HCT116 (cell line): Measurements from ENCODE around the gene THSD4. TPM values are rescaled to one million over a fixed set of nuclear protein-coding genes. Genes with fewer than 3 reads are reported as not detected.

Source experiments
- ATAC-seq: fragments of 200-7000 bp; cut with Tn5 transposase; 2 replicates; pipeline ENCODE4 v1.9.1; 2020; ENCODE audit warnings: mild to moderate bottlenecking, moderate library complexity
- BruUV-seq: library from RNA; stranded (reverse); fragments of 400-500 nt; replicated peaks from 2 replicates; lab custom pipeline; 2021; lab: Mats Ljungman, UMichigan
- CTCF ChIA-PET: fragments of 300-600 bp; sonication (Branson Sonifier 250); formaldehyde crosslinking; loops from one replicate; lab custom pipeline; 2021; ENCODE audit warnings: antibody characterized with exemption; lab: Charles Lee
- POLR2A ChIA-PET: fragments of 300-600, 350-600 bp; sonication (Branson Sonifier 250); formaldehyde crosslinking; loops from one replicate; lab custom pipeline; 2021; ENCODE audit warnings: antibody characterized with exemption; lab: Charles Lee
- RAD21 ChIA-PET, 2 experiments: fragments of 300-600 bp; sonication (Branson Sonifier 250); formaldehyde crosslinking; loops; one replicate each; lab custom pipeline; 2023; ENCODE audit warnings: low total read pairs in 2 of 2; ENCODE audit not compliant: uncharacterized antibody in 2 of 2, unreplicated experiment in 2 of 2, low non-redundant PET in 1 of 2; lab: Charles Lee
- DNase-seq: peaks from one replicate; pipeline ENCODE4 v3.0.0-alpha.2; 2010; ENCODE audit warnings: low read depth, low spot score
- H2AFZ ChIP-seq: fragments of 200-600 bp; shearing (Covaris generic), sonication (generic); 2 replicates; pipeline ENCODE4 v1.6.1; 2017; ENCODE audit warnings: low read depth, mixed run types, mixed read lengths, antibody characterized with exemption, low read length; ENCODE audit not compliant: poor library complexity, severe bottlenecking
- H3K27ac ChIP-seq: 2 replicates; pipeline ENCODE4 v1.5.1; 2012; ENCODE audit warnings: low read depth, low read length
- H3K27me3 ChIP-seq: fragments of 200-600 bp; sonication (generic); 2 replicates; pipeline ENCODE4 v1.6.1; 2016; ENCODE audit warnings: mixed run types, low read length, mixed read lengths; ENCODE audit not compliant: insufficient read depth
- H3K36me3 ChIP-seq, 2 experiments: fragments of 200-500 bp in 1 of 2; fragments of 200-600 bp in 1 of 2; sonication (Bioruptor generic) in 1 of 2; sonication (generic) in 1 of 2; 2 replicates each; pipeline versions ENCODE4 v1.5.1 to v1.6.1; 2014 to 2016; ENCODE audit warnings: low read length in 2 of 2, inconsistent platforms in 1 of 2, mixed read lengths in 1 of 2, mixed run types in 1 of 2; ENCODE audit not compliant: insufficient read depth in 2 of 2, control insufficient read depth in 1 of 2
- H3K4me1 ChIP-seq, 2 experiments: fragments of 200-600 bp in 1 of 2; sonication (generic) in 1 of 2; 2 replicates each; pipeline versions ENCODE4 v1.5.1 to v1.6.1; 2012 to 2017; ENCODE audit warnings: low read length in 2 of 2, inconsistent platforms in 1 of 2, mild to moderate bottlenecking in 1 of 2, mixed read lengths in 1 of 2, mixed run types in 1 of 2, moderate library complexity in 1 of 2; ENCODE audit not compliant: insufficient read depth in 2 of 2, control insufficient read depth in 1 of 2
- H3K4me2 ChIP-seq: fragments of 200-600 bp; sonication (generic); 2 replicates; pipeline ENCODE4 v1.6.1; 2017; ENCODE audit warnings: mixed run types, low read length, mixed read lengths
- H3K4me3 ChIP-seq, 2 experiments: fragments of 200-600 bp in 1 of 2; sonication (generic) in 1 of 2; replicated peaks in 1 of 2; 2 replicates each; pipeline ENCODE4 v1.5.1; 2011 to 2016; ENCODE audit warnings: low read length in 2 of 2, control low read depth in 1 of 2, low read depth in 1 of 2, mild to moderate bottlenecking in 1 of 2, mixed read lengths in 1 of 2, mixed run types in 1 of 2
- H3K79me2 ChIP-seq: fragments of 200-600 bp; sonication (generic); 2 replicates; pipeline ENCODE4 v1.6.1; 2017; ENCODE audit warnings: mild to moderate bottlenecking, mixed run types, low read length, moderate library complexity, mixed read lengths; ENCODE audit not compliant: insufficient read depth
- H3K9ac ChIP-seq: fragments of 200-600 bp; sonication (generic); 2 replicates; pipeline ENCODE4 v1.6.1; 2016; ENCODE audit warnings: low read length, mixed read lengths
- H3K9me2 ChIP-seq: fragments of 200-600 bp; sonication (generic), shearing (Covaris generic); 2 replicates; pipeline ENCODE4 v1.6.1; 2017; ENCODE audit warnings: mixed run types, mild to moderate bottlenecking, moderate library complexity; ENCODE audit not compliant: insufficient read depth
- H3K9me3 ChIP-seq, 2 experiments: fragments of 200-500 bp in 1 of 2; fragments of 200-600 bp in 1 of 2; sonication (Bioruptor generic) in 1 of 2; sonication (generic) in 1 of 2; 2 replicates each; pipeline ENCODE4 v1.6.1; 2014 to 2017; ENCODE audit warnings: low read length in 2 of 2, mixed read lengths in 2 of 2, inconsistent platforms in 1 of 2, low read depth in 1 of 2, mild to moderate bottlenecking in 1 of 2, mixed run types in 1 of 2, moderate library complexity in 1 of 2; ENCODE audit not compliant: control insufficient read depth in 1 of 2, insufficient read depth in 1 of 2
- H4K20me1 ChIP-seq: fragments of 200-600 bp; sonication (generic), shearing (Covaris generic); 2 replicates; pipeline ENCODE4 v1.6.1; 2017; ENCODE audit warnings: mixed run types, mild to moderate bottlenecking, moderate library complexity; ENCODE audit not compliant: insufficient read depth
- CEBPB ChIP-seq: IDR thresholded peaks from 2 replicates; pipeline ENCODE4 v1.6.1; 2012; ENCODE audit warnings: low read depth
- EGR1 ChIP-seq: IDR thresholded peaks from 2 replicates; pipeline ENCODE4 v1.6.1; 2012; ENCODE audit warnings: low read depth
- ELF1 ChIP-seq: IDR thresholded peaks from 2 replicates; pipeline ENCODE4 v1.6.1; 2012; ENCODE audit warnings: low read depth, borderline replicate concordance
- FOSL1 ChIP-seq: IDR thresholded peaks from 2 replicates; pipeline ENCODE4 v1.6.1; 2012; ENCODE audit warnings: low read depth
- JUND ChIP-seq: IDR thresholded peaks from 2 replicates; pipeline ENCODE4 v1.6.1; 2012
- POLR2AphosphoS5 ChIP-seq: IDR thresholded peaks from 2 replicates; pipeline ENCODE4 v1.6.1; 2011; ENCODE audit warnings: mild to moderate bottlenecking, low read depth, low read length, moderate library complexity
- TCF7L2 ChIP-seq: IDR thresholded peaks from 2 replicates; pipeline ENCODE4 v1.7.0; 2011; ENCODE audit warnings: borderline replicate concordance, inconsistent platforms; ENCODE audit not compliant: insufficient read depth, insufficient read length; ENCODE audit errors: extremely low read depth
- intact Hi-C: fragments of 100-400 bp; cut with micrococcal nuclease; formaldehyde crosslinking; loops from 2 replicates; pipeline ENCODE4 v1.10.0; 2022
- total RNA-seq: library from RNA; stranded (reverse); gene quantifications from one replicate; pipeline ENCODE4 v1.2.1, GENCODE V29; 2021; ENCODE audit not compliant: unreplicated experiment
- TF ChIP-seq, protein P1 (sequence below): IDR thresholded peaks from 2 replicates; pipeline ENCODE4 v1.6.1; 2011; ENCODE audit warnings: mild to moderate bottlenecking, low read length, moderate library complexity; ENCODE audit not compliant: insufficient replicate concordance; ENCODE audit errors: extremely low read depth

Gene THSD4
- total RNA-seq, 1 experiment from 2014 or later, result 30.5 TPM

DNA sequence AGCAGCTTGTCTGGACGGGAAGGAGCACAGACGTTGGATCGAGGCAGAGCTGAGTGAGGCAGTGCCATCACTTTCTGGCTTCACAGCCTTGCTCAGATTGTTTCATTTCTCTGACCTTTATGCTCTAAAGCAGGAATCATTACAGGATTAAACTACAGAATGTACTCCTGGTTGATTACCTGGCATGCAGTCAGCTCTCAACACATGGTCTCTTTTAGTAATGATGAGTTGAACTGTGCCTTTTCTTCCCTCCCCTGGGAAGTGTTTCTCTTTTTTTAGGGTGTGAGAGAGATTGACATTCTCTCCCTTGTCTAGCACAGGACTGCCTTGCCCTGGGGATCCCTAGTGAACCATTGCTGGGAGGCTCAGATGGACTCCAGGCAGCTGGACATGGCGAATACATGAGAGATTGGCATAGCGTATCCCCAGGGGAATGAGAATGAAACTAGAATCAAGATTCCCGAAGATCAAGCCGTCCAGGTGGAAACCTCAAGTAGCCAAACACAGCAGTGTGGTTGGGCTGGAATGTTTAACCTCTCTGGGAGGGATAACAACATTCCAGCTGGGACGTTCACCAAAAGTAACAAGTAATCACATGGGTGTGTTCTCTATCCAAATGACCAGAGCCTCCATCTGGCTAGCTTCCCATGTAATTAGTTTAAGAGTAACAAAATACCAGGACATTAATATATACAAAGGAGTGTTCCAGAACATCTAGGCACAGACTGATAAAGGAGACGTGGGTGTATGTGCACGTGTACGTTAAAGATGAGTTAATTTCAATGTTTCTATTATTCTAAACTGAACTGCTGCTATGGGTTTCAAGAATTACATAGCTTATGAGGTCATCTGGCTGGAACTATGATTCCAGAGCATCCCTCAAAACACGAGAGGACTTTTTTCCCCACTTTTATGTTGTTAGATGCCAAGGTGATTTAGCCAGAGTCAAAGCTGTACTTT lies 576.5 kb downstream of the THSD4 start:
- ChIA-PET CTCF (no interaction called here), POLR2A (no interaction called here), RAD21 (no interaction called here)
- DNase-seq, result no peak
- peak overlapping the region; percentile 29 for H3K4me2 ChIP-seq
- H3K9me3 ChIP-seq, result peaks cover 0 to 4% of the 10 kb centered on the region in 2 experiments; a peak in 1 of 4 replicates
- H3K36me3 ChIP-seq, result no peaks in the 10 kb centered on the region
- H3K4me3 ChIP-seq, result no peak overlapping the region
- no peaks in the 10 kb centered on the region for H3K9me2 ChIP-seq
- no peaks in the 10 kb centered on the region for H4K20me1 ChIP-seq
- TF ChIP-seq FOSL1, result no peak
- TF ChIP-seq ELF1, result no peak
- no peak for TF ChIP-seq TCF7L2
- no peak for TF ChIP-seq JUND
- TF ChIP-seq, protein P1, sequence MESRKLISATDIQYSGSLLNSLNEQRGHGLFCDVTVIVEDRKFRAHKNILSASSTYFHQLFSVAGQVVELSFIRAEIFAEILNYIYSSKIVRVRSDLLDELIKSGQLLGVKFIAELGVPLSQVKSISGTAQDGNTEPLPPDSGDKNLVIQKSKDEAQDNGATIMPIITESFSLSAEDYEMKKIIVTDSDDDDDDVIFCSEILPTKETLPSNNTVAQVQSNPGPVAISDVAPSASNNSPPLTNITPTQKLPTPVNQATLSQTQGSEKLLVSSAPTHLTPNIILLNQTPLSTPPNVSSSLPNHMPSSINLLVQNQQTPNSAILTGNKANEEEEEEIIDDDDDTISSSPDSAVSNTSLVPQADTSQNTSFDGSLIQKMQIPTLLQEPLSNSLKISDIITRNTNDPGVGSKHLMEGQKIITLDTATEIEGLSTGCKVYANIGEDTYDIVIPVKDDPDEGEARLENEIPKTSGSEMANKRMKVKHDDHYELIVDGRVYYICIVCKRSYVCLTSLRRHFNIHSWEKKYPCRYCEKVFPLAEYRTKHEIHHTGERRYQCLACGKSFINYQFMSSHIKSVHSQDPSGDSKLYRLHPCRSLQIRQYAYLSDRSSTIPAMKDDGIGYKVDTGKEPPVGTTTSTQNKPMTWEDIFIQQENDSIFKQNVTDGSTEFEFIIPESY, result no peak
- no peak for TF ChIP-seq POLR2AphosphoS5
- no peak for TF ChIP-seq CEBPB
- no peak for TF ChIP-seq EGR1
- intact Hi-C loops, result no loop called here
- peaks cover 6 to 11% of the 10 kb centered on the region in 2 experiments; a peak in 3 of 4 replicates for H3K4me1 ChIP-seq
- H3K9ac ChIP-seq, result no peak overlapping the region
- H3K27ac ChIP-seq, result no peak overlapping the region
- BruUV-seq, result no TSS peak
- H3K27me3 ChIP-seq, result no peaks in the 10 kb centered on the region
- ATAC-seq, result peak; percentile 52; the same call in 1 of the 2 replicates
- H3K79me2 ChIP-seq, result no peaks in the 10 kb centered on the region
- no peak overlapping the region for H2AFZ ChIP-seq
